PC-9 (cell line): Measurements from ENCODE around the gene GRIN2A. TPM values are rescaled to one million over a fixed set of nuclear protein-coding genes. Genes with fewer than 3 reads are reported as not detected.

ENCODE experiments used
- BruUV-seq: library from RNA; stranded (reverse); fragments of 400-500 nt; replicated peaks from 2 replicates; lab custom pipeline; 2021; lab: Mats Ljungman, UMichigan
- CTCF ChIA-PET: fragments of 300-600 bp; sonication (Branson Sonifier 250); formaldehyde crosslinking; loops from one replicate; lab custom pipeline; 2022; ENCODE audit warnings: antibody characterized with exemption; lab: Charles Lee
- POLR2A ChIA-PET: fragments of 300-600 bp; sonication (Branson Sonifier 250); formaldehyde crosslinking; loops from one replicate; lab custom pipeline; 2022; ENCODE audit warnings: antibody characterized with exemption; ENCODE audit not compliant: unreplicated experiment; lab: Charles Lee
- DNase-seq, 2 experiments: peaks; one replicate each; pipeline versions ENCODE4 v3.0.0 to v3.0.0-alpha.2; 2015 to 2022; ENCODE audit warnings: mixed read lengths in 1 of 2
- H2AFZ ChIP-seq: fragments of 200-600 bp; sonication (generic); 2 replicates; pipeline ENCODE4 v1.8.1; 2017; ENCODE audit warnings: antibody characterized with exemption
- H3F3A ChIP-seq: fragments of 200-600 bp; sonication (generic); 2 replicates; pipeline ENCODE4 v1.8.1; 2017; ENCODE audit warnings: antibody characterized with exemption, mild to moderate bottlenecking, low read depth; ENCODE audit not compliant: insufficient read depth
- H3K27ac ChIP-seq: fragments of 200-600 bp; sonication (generic); 2 replicates; pipeline ENCODE4 v1.6.1; 2016; ENCODE audit warnings: mixed run types
- H3K27me3 ChIP-seq: fragments of 200-600 bp; sonication (generic); 2 replicates; pipeline ENCODE4 v1.6.1; 2016; ENCODE audit warnings: low read depth, mixed run types; ENCODE audit not compliant: insufficient read depth
- H3K36me3 ChIP-seq: fragments of 200-600 bp; sonication (generic); 2 replicates; pipeline ENCODE4 v1.6.1; 2016; ENCODE audit warnings: low read depth, mixed run types
- H3K4me1 ChIP-seq: fragments of 200-600 bp; sonication (generic); replicated peaks from 2 replicates; pipeline ENCODE4 v1.6.1; 2016; ENCODE audit warnings: mixed run types; ENCODE audit not compliant: insufficient read depth
- H3K4me2 ChIP-seq: fragments of 200-600 bp; sonication (generic); 2 replicates; pipeline ENCODE4 v1.6.1; 2017; ENCODE audit warnings: mixed run types
- H3K4me3 ChIP-seq: fragments of 200-600 bp; sonication (generic); 2 replicates; pipeline ENCODE4 v1.6.1; 2016; ENCODE audit warnings: mixed run types
- H3K79me2 ChIP-seq: fragments of 200-600 bp; sonication (generic); 2 replicates; pipeline ENCODE4 v1.6.1; 2017; ENCODE audit warnings: low read depth, mixed run types
- H3K9me2 ChIP-seq: fragments of 200-600 bp; sonication (generic); 2 replicates; pipeline ENCODE4 v1.8.1; 2017; ENCODE audit warnings: mild to moderate bottlenecking; ENCODE audit not compliant: insufficient read depth
- H3K9me3 ChIP-seq: fragments of 200-600 bp; sonication (generic); 2 replicates; pipeline ENCODE4 v1.8.1; 2016; ENCODE audit warnings: low read depth; ENCODE audit not compliant: insufficient read depth
- H4K20me1 ChIP-seq: fragments of 200-600 bp; sonication (generic); 2 replicates; pipeline ENCODE4 v1.8.1; 2017; ENCODE audit not compliant: insufficient read depth
- EZH2 ChIP-seq: fragments of 200-600 bp; sonication (generic); IDR thresholded peaks from 2 replicates; pipeline ENCODE4 v1.8.0; 2017; ENCODE audit warnings: antibody characterized with exemption, low read depth
- intact Hi-C: fragments of 100-400 bp; cut with micrococcal nuclease; formaldehyde crosslinking; loops from one replicate; pipeline ENCODE4 v1.10.0; 2022; ENCODE audit not compliant: unreplicated experiment
- total RNA-seq: library from RNA; stranded (reverse); gene quantifications from 2 replicates; pipeline ENCODE4 v1.2.3, GENCODE V29; 2021
- TF ChIP-seq, protein P1 (sequence below): fragments of 200-600 bp; sonication (generic); conservative IDR thresholded peaks from 2 replicates; pipeline ENCODE4 v1.6.1; 2017; ENCODE audit warnings: mixed run types, antibody characterized with exemption, mild to moderate bottlenecking, moderate library complexity

GRIN2A gene
- total RNA-seq, 1 experiment from 2014 or later = not detected

- CTCF ChIA-PET = no interaction called here
Measured at GRCh38 chr16:10121897-10122425, 60.3 kb downstream of the GRIN2A start.

DNA sequence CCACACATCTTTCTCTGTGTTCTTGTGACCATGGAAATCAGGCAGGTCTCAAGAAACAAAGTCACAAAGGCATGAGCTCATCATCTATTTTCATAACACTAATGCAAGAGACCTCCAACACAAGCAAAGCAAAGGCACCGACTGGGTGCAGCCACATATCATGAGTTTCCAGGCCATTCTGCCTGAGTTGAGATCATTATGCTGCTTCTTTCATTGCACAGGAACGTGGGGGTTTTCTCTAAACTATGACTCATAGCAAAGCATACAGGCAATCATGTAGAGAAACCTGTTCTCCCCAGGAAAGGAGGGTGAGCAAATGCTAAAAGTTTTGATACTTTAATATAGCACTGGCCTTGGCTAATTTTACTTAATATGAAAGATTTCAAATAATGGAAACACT lies 60.7 kb downstream of the GRIN2A start:
- Histone ChIP-seq H3K4me1 (peaks cover 17% of the 10 kb centered on the region), H3K27ac (no peak overlapping the region), H3F3A (no peaks in the 10 kb centered on the region), H3K4me2 (peak overlapping the region; percentile 50), H2AFZ (no peak overlapping the region), H3K9me2 (no peaks in the 10 kb centered on the region), H3K9me3 (no peaks in the 10 kb centered on the region), H4K20me1 (no peaks in the 10 kb centered on the region), H3K27me3 (no peaks in the 10 kb centered on the region), H3K36me3 (no peaks in the 10 kb centered on the region), H3K4me3 (no peak overlapping the region), H3K79me2 (no peaks in the 10 kb centered on the region)
- peak in 1 of 2 experiments; percentile 69 for DNase-seq
- BruUV-seq = no TSS peak
- POLR2A ChIA-PET = no interaction called here
- CTCF ChIA-PET = no interaction called here
- intact Hi-C loops = no loop called here
- no peak for TF ChIP-seq EZH2
- TF ChIP-seq, protein P1, sequence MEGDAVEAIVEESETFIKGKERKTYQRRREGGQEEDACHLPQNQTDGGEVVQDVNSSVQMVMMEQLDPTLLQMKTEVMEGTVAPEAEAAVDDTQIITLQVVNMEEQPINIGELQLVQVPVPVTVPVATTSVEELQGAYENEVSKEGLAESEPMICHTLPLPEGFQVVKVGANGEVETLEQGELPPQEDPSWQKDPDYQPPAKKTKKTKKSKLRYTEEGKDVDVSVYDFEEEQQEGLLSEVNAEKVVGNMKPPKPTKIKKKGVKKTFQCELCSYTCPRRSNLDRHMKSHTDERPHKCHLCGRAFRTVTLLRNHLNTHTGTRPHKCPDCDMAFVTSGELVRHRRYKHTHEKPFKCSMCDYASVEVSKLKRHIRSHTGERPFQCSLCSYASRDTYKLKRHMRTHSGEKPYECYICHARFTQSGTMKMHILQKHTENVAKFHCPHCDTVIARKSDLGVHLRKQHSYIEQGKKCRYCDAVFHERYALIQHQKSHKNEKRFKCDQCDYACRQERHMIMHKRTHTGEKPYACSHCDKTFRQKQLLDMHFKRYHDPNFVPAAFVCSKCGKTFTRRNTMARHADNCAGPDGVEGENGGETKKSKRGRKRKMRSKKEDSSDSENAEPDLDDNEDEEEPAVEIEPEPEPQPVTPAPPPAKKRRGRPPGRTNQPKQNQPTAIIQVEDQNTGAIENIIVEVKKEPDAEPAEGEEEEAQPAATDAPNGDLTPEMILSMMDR = no peak

More at GRCh38 chr16:10121897-10122425, 60.3 kb downstream of the GRIN2A start:
- H3K4me1 ChIP-seq = peaks cover 17% of the 10 kb centered on the region
- H3K27ac ChIP-seq = no peak overlapping the region
- no peak overlapping the region for H2AFZ ChIP-seq
- no peaks in the 10 kb centered on the region for H3K36me3 ChIP-seq
- no peaks in the 10 kb centered on the region for H3K9me3 ChIP-seq
- peak overlapping the region; percentile 50 for H3K4me2 ChIP-seq
- TF ChIP-seq EZH2 = no peak
- TF ChIP-seq, protein P1 = no peak
- intact Hi-C loops = no loop called here
- H3K4me3 ChIP-seq = no peak overlapping the region
- H4K20me1 ChIP-seq = no peaks in the 10 kb centered on the region
- no peaks in the 10 kb centered on the region for H3K27me3 ChIP-seq
- DNase-seq = no peak
- POLR2A ChIA-PET = no interaction called here
- no peaks in the 10 kb centered on the region for H3F3A ChIP-seq
- no peaks in the 10 kb centered on the region for H3K9me2 ChIP-seq
- no peaks in the 10 kb centered on the region for H3K79me2 ChIP-seq
- no TSS peak for BruUV-seq

- POLR2A ChIA-PET = no interaction called here
- no peak overlapping the region for H3K4me3 ChIP-seq
- intact Hi-C loops = no loop called here
Measured at GRCh38 chr16:10120953-10121352, 61.3 kb downstream of the GRIN2A start.

More at GRCh38 chr16:10120953-10121352, 61.3 kb downstream of the GRIN2A start:
- BruUV-seq = no TSS peak
- Histone ChIP-seq H3K9me2 (no peaks in the 10 kb centered on the region), H3K27ac (no peak overlapping the region), H3K27me3 (no peaks in the 10 kb centered on the region), H3K4me2 (peak overlapping the region; percentile 50; the same call in 1 of the 2 replicates), H3F3A (no peaks in the 10 kb centered on the region), H3K36me3 (no peaks in the 10 kb centered on the region), H2AFZ (no peak overlapping the region), H3K9me3 (no peaks in the 10 kb centered on the region), H3K4me1 (peaks cover 17% of the 10 kb centered on the region), H3K79me2 (no peaks in the 10 kb centered on the region), H4K20me1 (no peaks in the 10 kb centered on the region)
- no peak for DNase-seq
- CTCF ChIA-PET = no interaction called here
- TF ChIP-seq, protein P1 = no peak
- no peak for TF ChIP-seq EZH2
